ENCODE data around the gene OMG.
"Not testable (repeated sequence)": the region's sequence is repeated elsewhere in the genome, so short reads cannot be mapped to it uniquely, and the experiment has no call there.

GRCh38 chr17:31287932-31288331, 9.1 kb downstream of the OMG start:
- not testable (repeated sequence) for TF ChIP-seq CTCF (tag by site-specific recombination; IDR thresholded peaks at IDR 0.05); ZNF10 (tag by site-specific recombination; IDR thresholded peaks at IDR 0.05); ZNF830 (tag by site-specific recombination; IDR thresholded peaks at IDR 0.05; ENCODE audit: low read depth); ZNF362 (tag by site-specific recombination; IDR thresholded peaks at IDR 0.05); SP3 (tag by site-specific recombination; IDR thresholded peaks at IDR 0.05); ZNF138 (tag by site-specific recombination; IDR thresholded peaks at IDR 0.05; ENCODE audit: borderline replicate concordance); ELK4 (IDR thresholded peaks at IDR 0.05; ENCODE audit: borderline replicate concordance, low read depth, low read length)

All from HEK293 (cell line).